Panc1 (cell line): ENCODE results near the gene MN1. TPM values are rescaled to one million over a fixed set of nuclear protein-coding genes. Genes with fewer than 3 reads are reported as not detected.

Experiments used
- ATAC-seq: fragments of 200-7000 bp; cut with Tn5 transposase; 2 replicates; pipeline ENCODE4 v1.9.1; 2020; ENCODE audit warnings: mild to moderate bottlenecking, moderate library complexity
- BruUV-seq: library from RNA; stranded (reverse); fragments of 400-500 nt; replicated peaks from 2 replicates; lab custom pipeline; 2021; lab: Mats Ljungman, UMichigan
- CTCF ChIA-PET: fragments of 300-600 bp; sonication (Branson Sonifier 250); formaldehyde crosslinking; loops from one replicate; lab custom pipeline; 2022; ENCODE audit warnings: antibody characterized with exemption; lab: Charles Lee
- POLR2A ChIA-PET: fragments of 300-600 bp; sonication (Branson Sonifier 250); formaldehyde crosslinking; loops from one replicate; lab custom pipeline; 2022; ENCODE audit warnings: antibody characterized with exemption; lab: Charles Lee
- DNase-seq: peaks from one replicate; pipeline ENCODE4 v3.0.0-alpha.2; 2010; ENCODE audit warnings: low read depth, low spot score
- H3K27ac ChIP-seq: 2 replicates; pipeline ENCODE4 v1.5.1; 2011; ENCODE audit warnings: mild to moderate bottlenecking, low read length, inconsistent platforms
- H3K27me3 ChIP-seq: fragments of 200-500 bp; sonication (Bioruptor generic); 2 replicates; pipeline ENCODE4 v1.6.0; 2014; ENCODE audit warnings: low read length, inconsistent platforms; ENCODE audit not compliant: control insufficient read depth, insufficient read depth
- H3K36me3 ChIP-seq: fragments of 200-500 bp; sonication (Bioruptor generic); 2 replicates; pipeline ENCODE4 v1.5.1; 2014; ENCODE audit warnings: inconsistent platforms, mild to moderate bottlenecking, low read length, moderate library complexity; ENCODE audit not compliant: control insufficient read depth, insufficient read depth
- H3K4me1 ChIP-seq: 2 replicates; pipeline ENCODE4 v1.5.1; 2011; ENCODE audit warnings: inconsistent platforms, mild to moderate bottlenecking, low read length, moderate library complexity; ENCODE audit not compliant: control insufficient read depth, insufficient read depth
- H3K4me3 ChIP-seq, 2 experiments: 2 replicates each; pipeline ENCODE4 v1.5.1; 2011 to 2012; ENCODE audit warnings: low read depth in 2 of 2, low read length in 2 of 2, mild to moderate bottlenecking in 2 of 2, inconsistent platforms in 1 of 2, moderate library complexity in 1 of 2
- H3K9me3 ChIP-seq: fragments of 200-500 bp; sonication (Bioruptor generic); 2 replicates; pipeline ENCODE4 v1.5.1; 2014; ENCODE audit warnings: low read depth, mild to moderate bottlenecking, inconsistent platforms, low read length, moderate library complexity; ENCODE audit not compliant: control insufficient read depth, insufficient read depth
- CTCF ChIP-seq: fragments of 450-650 bp; IDR thresholded peaks from 2 replicates; pipeline ENCODE4 v1.5.1; 2017; ENCODE audit warnings: mild to moderate bottlenecking
- POLR2AphosphoS5 ChIP-seq: IDR thresholded peaks from 2 replicates; pipeline ENCODE4 v1.6.1; 2012; ENCODE audit warnings: mild to moderate bottlenecking, low read depth, low read length, moderate library complexity
- REST ChIP-seq, 2 experiments: IDR thresholded peaks; 2 replicates each; pipeline ENCODE4 v1.6.1; 2011 to 2012; ENCODE audit warnings: low read depth in 2 of 2, control low read depth in 1 of 2, low read length in 1 of 2, mild to moderate bottlenecking in 1 of 2, moderate library complexity in 1 of 2; ENCODE audit not compliant: insufficient read depth in 1 of 2
- SIN3A ChIP-seq: IDR thresholded peaks from 2 replicates; pipeline ENCODE4 v1.6.1; 2012; ENCODE audit warnings: low read depth, mild to moderate bottlenecking, low read length, moderate library complexity, borderline replicate concordance; ENCODE audit not compliant: insufficient read depth
- TCF7L2 ChIP-seq: IDR thresholded peaks from 2 replicates; pipeline ENCODE4 v1.6.1; 2011; ENCODE audit warnings: mild to moderate bottlenecking, low read depth, low read length, inconsistent platforms
- in situ Hi-C: cut with HindIII; loops from 2 replicates; pipeline ENCODE4 v1.10.0; 2016; ENCODE audit warnings: low sequenced_read_pairs, low pct_unique_long_range_greater_than_20kb
- intact Hi-C: fragments of 100-400 bp; cut with micrococcal nuclease; formaldehyde crosslinking; loops from one replicate; pipeline ENCODE4 v1.10.0; 2022; ENCODE audit not compliant: unreplicated experiment
- total RNA-seq: library from RNA; stranded (reverse); gene quantifications from one replicate; pipeline ENCODE4 v1.2.1, GENCODE V29; 2021; ENCODE audit not compliant: unreplicated experiment

MN1 gene
- total RNA-seq, 1 experiment from 2014 or later, result 0.51 TPM

- no TSS peak for BruUV-seq
- TF ChIP-seq SIN3A (no peak), TCF7L2 (no peak), CTCF (no peak), POLR2AphosphoS5 (no peak), REST (IDR thresholded peaks at IDR 0.05; ENCODE audit: insufficient read depth in 1 of 2, low read depth in 2 of 2, low read length in 1 of 2) (no peak)
- CTCF ChIA-PET, result no interaction called here
- in situ Hi-C loops, result no loop called here
- Histone ChIP-seq H3K4me1 (no peaks in the 10 kb centered on the region), H3K36me3 (no peaks in the 10 kb centered on the region), H3K27ac (no peak overlapping the region), H3K9me3 (no peaks in the 10 kb centered on the region), H3K4me3 (no peak overlapping the region), H3K27me3 (no peaks in the 10 kb centered on the region)
- ATAC-seq, result no peak
- intact Hi-C loops, result no loop called here
- POLR2A ChIA-PET, result interaction anchor here (0.6 kb wide), 1 partner anchor 229 kb away, joined by 3 read pairs; no protein-coding TSS in a partner anchor
- no peak for DNase-seq
Observed at GRCh38 chr22:27790376-27791158, 11.0 kb downstream of the MN1 start.

- intact Hi-C loops, result no loop called here
- H3K4me3 ChIP-seq, result no peak overlapping the region
- no peaks in the 10 kb centered on the region for H3K27me3 ChIP-seq
- no peaks in the 10 kb centered on the region for H3K36me3 ChIP-seq
- no peak overlapping the region for H3K27ac ChIP-seq
- no peaks in the 10 kb centered on the region for H3K4me1 ChIP-seq
- TF ChIP-seq REST (IDR thresholded peaks at IDR 0.05; ENCODE audit: insufficient read depth in 1 of 2, low read depth in 2 of 2, low read length in 1 of 2), result no peak
- no peak for TF ChIP-seq CTCF
- TF ChIP-seq POLR2AphosphoS5, result no peak
- TF ChIP-seq SIN3A, result no peak
- TF ChIP-seq TCF7L2, result no peak
- ChIA-PET POLR2A (no interaction called here), CTCF (no interaction called here)
- DNase-seq (no peak), ATAC-seq (no peak)
- BruUV-seq, result no TSS peak
- no peaks in the 10 kb centered on the region for H3K9me3 ChIP-seq
- in situ Hi-C loops, result no loop called here
Observed at GRCh38 chr22:27788500-27789288, 12.9 kb downstream of the MN1 start.
